Measurements from ENCODE around the gene TEX14. TPM values are rescaled to one million over a fixed set of nuclear protein-coding genes. Genes with fewer than 3 reads are reported as not detected.

The TEX14 gene
- total RNA-seq, 1 experiment from 2014 or later: 0.89 TPM

DNA sequence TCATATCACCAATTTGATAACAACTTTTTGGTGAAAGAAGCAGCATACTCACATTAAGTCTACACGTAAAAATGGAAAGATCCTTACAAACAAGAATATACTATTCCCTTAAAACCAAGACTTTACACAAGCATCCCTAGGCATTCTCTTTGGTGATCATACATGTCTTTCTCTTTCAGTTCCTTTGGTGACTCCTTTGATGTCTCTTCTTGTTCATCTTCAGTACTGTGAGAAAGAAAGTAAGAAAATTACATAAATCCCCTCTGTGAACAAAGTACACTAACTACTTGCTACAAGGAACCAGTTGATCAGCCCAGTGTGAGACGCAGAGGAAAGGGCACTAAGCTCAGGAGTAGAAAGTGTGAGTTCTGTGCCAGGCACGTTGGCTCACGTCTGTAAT lies 117.8 kb downstream of the TEX14 start:
- Histone ChIP-seq H2AFZ (ENCODE audit: low read depth, low read length, poor library complexity, severe bottlenecking) (no peak overlapping the region), H3K9me3 (ENCODE audit: control insufficient read depth in 1 of 2, insufficient read depth in 1 of 2, low read depth in 1 of 2, low read length in 2 of 2) (no peaks in the 10 kb centered on the region), H3K36me3 (ENCODE audit: control insufficient read depth in 1 of 2, insufficient read depth in 2 of 2, low read length in 2 of 2) (no peaks in the 10 kb centered on the region), H3K9ac (ENCODE audit: low read length) (no peak overlapping the region), H3K4me3 (replicated peaks in 1 of 2; ENCODE audit: low read depth in 1 of 2, low read length in 2 of 2) (no peak overlapping the region), H3K27me3 (ENCODE audit: insufficient read depth, low read length) (no peaks in the 10 kb centered on the region), H3K9me2 (ENCODE audit: insufficient read depth) (no peaks in the 10 kb centered on the region), H4K20me1 (ENCODE audit: insufficient read depth) (no peaks in the 10 kb centered on the region), H3K79me2 (ENCODE audit: insufficient read depth, low read length) (no peaks in the 10 kb centered on the region), H3K4me1 (ENCODE audit: control insufficient read depth in 1 of 2, insufficient read depth in 2 of 2, low read length in 2 of 2) (peaks cover 5 to 21% of the 10 kb centered on the region in 2 experiments), H3K27ac (ENCODE audit: low read depth, low read length) (no peak overlapping the region), H3K4me2 (ENCODE audit: low read length) (no peak overlapping the region)
- intact Hi-C loops (cut with micrococcal nuclease): no loop called here
- no peak for TF ChIP-seq ATF3 (IDR thresholded peaks at IDR 0.05)
- no peak for TF ChIP-seq SIN3A (IDR thresholded peaks at IDR 0.05; ENCODE audit: low read depth)
- no peak for TF ChIP-seq JUND (IDR thresholded peaks at IDR 0.05)
- no peak for TF ChIP-seq POLR2AphosphoS5 (IDR thresholded peaks at IDR 0.05; ENCODE audit: low read depth, low read length)
- TF ChIP-seq EGR1 (IDR thresholded peaks at IDR 0.05; ENCODE audit: low read depth): no peak
- no peak for TF ChIP-seq RAD21 (IDR thresholded peaks at IDR 0.05; ENCODE audit: low read depth)
- TF ChIP-seq FOSL1 (IDR thresholded peaks at IDR 0.05; ENCODE audit: low read depth): no peak
- no peak for TF ChIP-seq YY1 (IDR thresholded peaks at IDR 0.05; ENCODE audit: extremely low read depth, insufficient replicate concordance, low read depth, low read length)
- TF ChIP-seq ZNF274 (IDR thresholded peaks at IDR 0.05; ENCODE audit: low read depth, low read length): no peak
- TF ChIP-seq TCF7L2 (IDR thresholded peaks at IDR 0.05; ENCODE audit: borderline replicate concordance, extremely low read depth, insufficient read depth, insufficient read length): no peak
- no peak for TF ChIP-seq CBX3 (IDR thresholded peaks at IDR 0.05; ENCODE audit: low read depth)
- no peak for TF ChIP-seq ZBTB33 (IDR thresholded peaks at IDR 0.05; ENCODE audit: extremely low read depth, insufficient replicate concordance, low read length)
- no peak for TF ChIP-seq MAX (IDR thresholded peaks at IDR 0.05)
- no peak for TF ChIP-seq POLR2A (IDR thresholded peaks at IDR 0.05; ENCODE audit: borderline replicate concordance, extremely low read depth, insufficient read depth, insufficient read length)
- TF ChIP-seq EZH2 (IDR thresholded peaks at IDR 0.05): no peak
- no peak for TF ChIP-seq ELF1 (IDR thresholded peaks at IDR 0.05; ENCODE audit: borderline replicate concordance, low read depth)
- TF ChIP-seq, protein P1, sequence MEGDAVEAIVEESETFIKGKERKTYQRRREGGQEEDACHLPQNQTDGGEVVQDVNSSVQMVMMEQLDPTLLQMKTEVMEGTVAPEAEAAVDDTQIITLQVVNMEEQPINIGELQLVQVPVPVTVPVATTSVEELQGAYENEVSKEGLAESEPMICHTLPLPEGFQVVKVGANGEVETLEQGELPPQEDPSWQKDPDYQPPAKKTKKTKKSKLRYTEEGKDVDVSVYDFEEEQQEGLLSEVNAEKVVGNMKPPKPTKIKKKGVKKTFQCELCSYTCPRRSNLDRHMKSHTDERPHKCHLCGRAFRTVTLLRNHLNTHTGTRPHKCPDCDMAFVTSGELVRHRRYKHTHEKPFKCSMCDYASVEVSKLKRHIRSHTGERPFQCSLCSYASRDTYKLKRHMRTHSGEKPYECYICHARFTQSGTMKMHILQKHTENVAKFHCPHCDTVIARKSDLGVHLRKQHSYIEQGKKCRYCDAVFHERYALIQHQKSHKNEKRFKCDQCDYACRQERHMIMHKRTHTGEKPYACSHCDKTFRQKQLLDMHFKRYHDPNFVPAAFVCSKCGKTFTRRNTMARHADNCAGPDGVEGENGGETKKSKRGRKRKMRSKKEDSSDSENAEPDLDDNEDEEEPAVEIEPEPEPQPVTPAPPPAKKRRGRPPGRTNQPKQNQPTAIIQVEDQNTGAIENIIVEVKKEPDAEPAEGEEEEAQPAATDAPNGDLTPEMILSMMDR (IDR thresholded peaks at IDR 0.05 in 2 of 3, conservative IDR thresholded peaks at IDR 0.05 in 1 of 3; ENCODE audit: borderline replicate concordance in 1 of 3, insufficient read depth in 1 of 3, low read depth in 2 of 3, low read length in 2 of 3): no peak
- no peak for TF ChIP-seq SP1 (IDR thresholded peaks at IDR 0.05; ENCODE audit: low read depth)
- ATAC-seq (no peak), DNase-seq (ENCODE audit: low read depth, low spot score) (no peak)
- CTCF ChIA-PET: interaction anchor here (1.0 kb wide), 1 partner anchor 14 kb away, joined by 3 read pairs; no protein-coding TSS in a partner anchor
- RAD21 ChIA-PET (ENCODE audit: low non-redundant PET in 1 of 2, low total read pairs in 2 of 2, uncharacterized antibody in 2 of 2, unreplicated experiment in 2 of 2): no interaction called here
- POLR2A ChIA-PET: interaction anchor here (7.5 kb wide), 1 partner anchor 57 kb away, joined by 70 read pairs; no protein-coding TSS in a partner anchor
- no TSS peak for BruUV-seq (replicated peaks)
